Suppressor macrophage treated with lipopolysaccharide for 4 hours (primary cell): Measurements from ENCODE around the gene MYLK2.
A peak's percentile ranks its signal among the peaks of the same experiment; 100 is the strongest.
"Not testable (repeated sequence)": the region's sequence is repeated elsewhere in the genome, so short reads cannot be mapped to it uniquely, and the experiment has no call there.

ENCODE experiments used
- DNase-seq: peaks from one replicate; pipeline ENCODE4 v3.0.0-alpha.2; 2020

MYLK2 gene

GRCh38 chr20:31819083-31819784, at the start of gene MYLK2:
TSS of gene MYLK2 (plus strand) at chr20:31819356. CDS start at chr20:31819581, 225 bp downstream.
- DNase-seq = no peak

GRCh38 chr20:31769681-31770080, 49.5 kb upstream of the MYLK2 start:
- DNase-seq = no peak

- DNase-seq = no peak
Observed at GRCh38 chr20:31770243-31770642, 48.9 kb upstream of the MYLK2 start.

- DNase-seq = no peak
Observed at GRCh38 chr20:31774408-31774807, 44.7 kb upstream of the MYLK2 start.

GRCh38 chr20:31780839-31781238, 38.3 kb upstream of the MYLK2 start:
- DNase-seq = no peak

GRCh38 chr20:31781945-31782344, 37.2 kb upstream of the MYLK2 start:
- no peak for DNase-seq

GRCh38 chr20:31784354-31785044, 34.7 kb upstream of the MYLK2 start:
- DNase-seq = no peak

- DNase-seq = no peak
Observed at GRCh38 chr20:31785089-31785488, 34.1 kb upstream of the MYLK2 start.

- DNase-seq = no peak
Observed at GRCh38 chr20:31788578-31788977, 30.6 kb upstream of the MYLK2 start.

- no peak for DNase-seq
Observed at GRCh38 chr20:31790401-31790800, 28.8 kb upstream of the MYLK2 start.

- DNase-seq = no peak
Observed at GRCh38 chr20:31797364-31797763, 21.8 kb upstream of the MYLK2 start.

GRCh38 chr20:31801508-31801907, 17.6 kb upstream of the MYLK2 start:
- DNase-seq = no peak

- DNase-seq = no peak
Observed at GRCh38 chr20:31803552-31804291, 15.4 kb upstream of the MYLK2 start.

GRCh38 chr20:31806564-31807355, 12.4 kb upstream of the MYLK2 start:
- peak; percentile 19 for DNase-seq

- DNase-seq = no peak
Observed at GRCh38 chr20:31808481-31808880, 10.7 kb upstream of the MYLK2 start.

- no peak for DNase-seq
Observed at GRCh38 chr20:31809661-31810060, 9.5 kb upstream of the MYLK2 start.

- DNase-seq = no peak
Observed at GRCh38 chr20:31811198-31811597, 8.0 kb upstream of the MYLK2 start.

- DNase-seq = no peak
Observed at GRCh38 chr20:31811796-31812728, 7.1 kb upstream of the MYLK2 start.

GRCh38 chr20:31813611-31814010, 5.5 kb upstream of the MYLK2 start:
- no peak for DNase-seq

- not testable (repeated sequence) for DNase-seq
Observed at GRCh38 chr20:31814142-31814541, 5.0 kb upstream of the MYLK2 start.

- no peak for DNase-seq
Observed at GRCh38 chr20:31815408-31816188, 3.6 kb upstream of the MYLK2 start.
